NCI-H1694 (cell line): ENCODE data around the gene ADORA2A.

Source experiments
- DNase-seq: peaks from one replicate; lab custom pipeline; 2025; lab: John Stamatoyannopoulos, UW

ADORA2A gene

GRCh38 chr22:24453853-24454252 is 26.5 kb downstream of the ADORA2A start:
- DNase-seq = no peak

GRCh38 chr22:24455039-24455438 is 27.6 kb downstream of the ADORA2A start:
- no peak for DNase-seq

- no peak for DNase-seq
Measured at GRCh38 chr22:24455751-24456426, 28.5 kb downstream of the ADORA2A start.

- no peak for DNase-seq
Measured at GRCh38 chr22:24457894-24458420, 30.6 kb downstream of the ADORA2A start.

GRCh38 chr22:24459911-24460310 is 32.5 kb downstream of the ADORA2A start:
- no peak for DNase-seq

- DNase-seq = no peak
Measured at GRCh38 chr22:24460418-24461089, 33.2 kb downstream of the ADORA2A start.

- no peak for DNase-seq
Measured at GRCh38 chr22:24463071-24463760, 35.8 kb downstream of the ADORA2A start.

GRCh38 chr22:24465566-24465965 is 38.2 kb downstream of the ADORA2A start:
- DNase-seq = no peak

- DNase-seq = no peak
Measured at GRCh38 chr22:24465975-24466374, 38.6 kb downstream of the ADORA2A start.

GRCh38 chr22:24466716-24467328 is 39.4 kb downstream of the ADORA2A start:
- DNase-seq = no peak

- no peak for DNase-seq
Measured at GRCh38 chr22:24467340-24467739, 39.9 kb downstream of the ADORA2A start.

- DNase-seq = no peak
Measured at GRCh38 chr22:24471570-24471969, 44.2 kb downstream of the ADORA2A start.

GRCh38 chr22:24473284-24473683 is 45.9 kb downstream of the ADORA2A start:
- DNase-seq = no peak

GRCh38 chr22:24474221-24474620 is 46.8 kb downstream of the ADORA2A start:
- DNase-seq = no peak

GRCh38 chr22:24474649-24475255 is 47.4 kb downstream of the ADORA2A start:
- DNase-seq = no peak

- no peak for DNase-seq
Measured at GRCh38 chr22:24481641-24482040, 54.2 kb downstream of the ADORA2A start.

- no peak for DNase-seq
Measured at GRCh38 chr22:24482575-24482974, 55.2 kb downstream of the ADORA2A start.

- no peak for DNase-seq
Measured at GRCh38 chr22:24482998-24483397, 55.6 kb downstream of the ADORA2A start.

GRCh38 chr22:24483976-24484545 is 56.7 kb downstream of the ADORA2A start:
- DNase-seq = no peak

- DNase-seq = no peak
Measured at GRCh38 chr22:24485170-24485569, 57.8 kb downstream of the ADORA2A start.

- DNase-seq = no peak
Measured at GRCh38 chr22:24485608-24486007, 58.2 kb downstream of the ADORA2A start.

GRCh38 chr22:24486501-24486921 is 59.1 kb downstream of the ADORA2A start:
- DNase-seq = no peak
